GM19468 (cell line): ENCODE measurements around the gene IRF2BP1.
A peak's percentile ranks its signal among the peaks of the same experiment; 100 is the strongest.
"Not testable (repeated sequence)": the region's sequence is repeated elsewhere in the genome, so short reads cannot be mapped to it uniquely, and the experiment has no call there.

Source experiments
- ATAC-seq: cut with Tn5 transposase; IDR thresholded peaks from one replicate; pipeline ENCODE4 v1.9.1; 2021; ENCODE audit warnings: mild to moderate bottlenecking, moderate library complexity, moderate number of reproducible peaks; ENCODE audit not compliant: unreplicated experiment; ENCODE audit errors: extremely low read depth

The IRF2BP1 gene

GRCh38 chr19:45902651-45903625, 17.0 kb upstream of the IRF2BP1 start:
- peak; percentile 74 for ATAC-seq

- no peak for ATAC-seq
Measured at GRCh38 chr19:45901912-45902650, 16.1 kb upstream of the IRF2BP1 start, which contains the start of gene MYPOP. MYPOP (minus strand) TSS chr19:45902613; CDS start chr19:45901773, 840 bp downstream.

- no peak for ATAC-seq
Measured at GRCh38 chr19:45901432-45901911, 15.5 kb upstream of the IRF2BP1 start.

- no peak for ATAC-seq
Measured at GRCh38 chr19:45900738-45901431, 14.9 kb upstream of the IRF2BP1 start.

DNA sequence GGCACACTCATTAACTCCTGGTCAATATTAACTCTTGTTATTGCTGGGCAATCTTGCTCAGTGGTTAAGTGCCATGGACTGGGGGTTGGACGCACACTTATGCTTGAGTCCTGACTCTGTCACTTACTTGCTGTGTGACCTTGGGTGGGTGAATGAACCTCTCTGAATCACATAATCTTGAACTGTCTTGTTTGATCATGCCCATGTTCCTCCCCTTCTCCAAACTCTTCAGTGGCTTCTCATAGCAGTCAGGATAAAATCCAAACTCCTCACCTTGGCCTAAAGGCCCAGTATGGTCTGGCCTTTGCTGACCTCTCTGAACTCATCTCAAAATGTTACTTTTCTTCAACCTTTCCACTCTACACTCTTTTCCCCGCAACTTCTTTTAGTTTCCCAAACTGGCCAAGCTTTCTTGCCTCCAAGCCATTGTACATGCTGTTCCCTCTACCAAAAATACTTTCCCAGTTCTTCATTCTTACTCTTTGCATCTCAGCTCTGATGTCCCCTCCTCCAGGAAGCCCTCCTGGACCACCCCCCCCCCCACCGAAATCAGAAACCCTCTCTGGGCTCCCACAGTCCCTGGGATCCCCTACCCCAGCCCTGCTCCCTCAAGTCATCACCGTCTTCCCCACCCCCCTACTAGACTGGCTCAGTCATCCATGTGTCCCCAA, 14.1 kb upstream of the IRF2BP1 start:
- ATAC-seq: no peak

- ATAC-seq: no peak
Measured at GRCh38 chr19:45899253-45899652, 13.3 kb upstream of the IRF2BP1 start.

DNA sequence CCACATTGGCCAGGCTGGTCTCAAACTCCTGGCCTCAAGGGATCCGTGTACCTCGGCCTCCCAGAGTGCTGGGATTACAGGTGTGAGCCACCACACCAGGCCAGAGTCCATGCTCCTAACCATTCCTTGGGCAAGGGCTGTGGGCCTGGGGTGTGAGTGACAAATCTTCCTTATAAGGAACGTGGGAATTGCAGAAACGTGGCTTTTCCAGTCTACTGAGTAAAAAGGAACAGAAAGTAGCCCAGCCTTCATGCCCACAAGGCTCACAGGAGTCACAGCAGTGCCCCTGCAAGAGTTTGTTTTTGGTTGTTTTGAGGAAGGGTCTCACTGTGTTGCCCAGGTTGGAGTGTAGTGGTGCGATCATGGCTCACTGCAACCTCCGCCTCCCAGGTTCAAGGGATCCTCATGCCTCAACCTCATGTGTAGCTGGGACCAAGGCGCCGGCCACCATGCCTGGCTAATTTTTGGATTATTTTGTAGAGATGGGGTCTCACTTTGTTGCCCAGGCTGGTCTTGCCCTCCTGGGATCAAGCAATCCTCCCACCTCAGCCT, 11.4 kb upstream of the IRF2BP1 start:
- ATAC-seq: no peak

GRCh38 chr19:45895983-45896599, 10.2 kb upstream of the IRF2BP1 start:
- ATAC-seq: not testable (repeated sequence)

GRCh38 chr19:45895519-45895972, 9.6 kb upstream of the IRF2BP1 start:
- no peak for ATAC-seq

- ATAC-seq: no peak
Measured at GRCh38 chr19:45890877-45891276, 4.9 kb upstream of the IRF2BP1 start.

- ATAC-seq: no peak
Measured at GRCh38 chr19:45889210-45889885, 3.4 kb upstream of the IRF2BP1 start.

DNA sequence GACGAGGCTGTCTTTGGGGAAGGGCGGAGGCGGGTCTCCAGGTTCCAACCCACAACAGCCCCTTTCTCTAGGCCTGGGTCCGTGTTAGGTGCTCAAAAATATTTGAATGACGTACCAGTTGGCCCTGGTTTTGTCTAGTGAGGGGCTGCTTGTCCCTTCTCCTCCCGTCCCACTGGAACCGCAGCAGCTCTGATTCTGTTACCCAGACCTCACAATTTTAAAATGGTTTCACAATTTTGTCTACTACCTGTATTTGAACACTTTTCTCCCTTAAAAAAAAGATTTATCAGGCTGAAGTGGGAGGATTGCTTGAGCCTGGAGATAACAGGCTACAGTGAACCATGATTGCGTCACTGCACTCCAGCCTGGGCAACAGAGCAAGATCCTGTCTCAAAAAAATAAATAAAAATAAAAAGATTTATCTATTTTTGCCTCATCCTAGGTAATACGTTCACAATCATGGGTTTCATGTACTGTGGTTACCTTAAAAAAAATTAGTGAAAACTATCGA, 1.3 kb upstream of the IRF2BP1 start:
- ATAC-seq: no peak

DNA sequence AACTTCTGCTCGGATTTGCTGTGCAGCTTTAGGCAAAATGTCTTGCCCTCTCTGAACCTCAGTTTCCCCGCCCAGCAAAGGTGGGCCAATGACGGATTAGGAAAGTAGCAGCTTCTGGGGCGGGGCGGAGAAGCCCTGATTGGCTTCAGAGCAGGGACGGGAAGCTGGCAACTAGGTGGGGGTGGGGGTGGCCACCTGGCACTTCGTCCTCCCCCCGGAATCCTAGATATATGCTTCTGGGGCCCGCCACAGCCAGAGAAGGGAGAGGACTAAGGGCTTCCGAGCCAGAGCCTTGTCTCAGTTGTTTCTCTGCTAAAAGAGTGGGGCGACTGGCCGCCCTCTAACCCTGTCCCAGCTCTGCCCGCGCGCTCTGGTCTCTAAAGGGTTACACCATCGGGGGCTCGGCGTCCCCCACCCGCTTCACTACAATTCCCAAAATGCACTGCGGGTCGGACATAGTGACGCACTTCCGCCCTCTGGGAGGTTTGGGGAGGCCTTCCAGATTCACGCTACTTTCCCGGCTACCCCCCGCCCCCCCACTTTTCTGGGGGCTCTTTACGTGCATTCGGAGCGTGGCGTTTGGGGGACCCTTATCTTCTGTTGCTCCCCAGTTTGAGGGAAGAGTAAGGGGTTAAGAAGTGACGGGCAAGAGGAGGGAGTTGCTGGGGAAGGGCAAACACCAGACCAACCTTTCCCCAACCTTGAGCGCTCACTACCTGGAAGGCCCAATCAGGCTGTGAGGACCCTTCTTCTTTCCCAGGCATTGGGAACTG, 672 bp upstream of the IRF2BP1 start:
- no peak for ATAC-seq

DNA sequence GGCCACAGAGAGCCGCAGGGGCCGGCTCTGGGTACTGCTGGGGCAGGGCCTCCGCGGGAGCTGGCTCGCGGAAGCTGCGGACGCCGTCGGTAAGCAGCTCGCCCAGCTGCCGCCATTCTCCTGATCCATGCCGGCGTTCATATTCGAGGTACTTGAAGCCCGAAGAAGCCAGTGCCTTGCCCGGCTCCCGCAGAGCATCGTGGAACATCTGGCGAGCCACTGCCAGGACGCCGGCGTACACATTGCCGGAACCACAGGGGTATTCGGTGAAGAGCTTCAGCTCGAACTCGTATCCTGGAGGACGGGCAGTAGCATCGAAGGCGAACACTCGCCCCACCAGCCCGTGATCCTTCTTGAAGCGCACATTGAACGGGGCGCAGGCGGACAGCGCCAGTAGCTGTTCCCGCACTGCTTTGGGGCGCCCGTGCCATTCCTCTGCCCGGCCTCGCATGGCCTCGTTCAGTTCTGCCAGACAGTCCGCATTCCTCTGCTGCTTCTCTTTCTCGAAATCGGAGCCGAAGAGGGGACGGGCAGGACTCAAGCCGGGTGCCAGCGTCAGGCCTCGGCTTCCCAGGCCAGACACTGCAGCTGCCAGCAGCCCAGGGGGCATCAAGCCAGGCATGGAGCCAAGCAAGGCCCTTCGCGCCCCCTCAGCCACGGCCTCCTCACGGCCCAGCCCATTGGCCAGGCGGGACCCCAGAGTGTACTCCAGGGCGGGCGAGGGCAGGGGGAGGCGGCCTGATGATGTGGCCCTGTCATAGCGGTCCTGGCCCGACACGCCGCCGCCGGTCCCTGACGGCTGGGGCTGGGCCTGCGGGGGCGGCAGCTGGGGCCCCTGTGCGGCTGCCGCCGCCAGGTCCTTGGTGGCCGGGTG, 1.0 kb downstream of the IRF2BP1 start:
- no peak for ATAC-seq

DNA sequence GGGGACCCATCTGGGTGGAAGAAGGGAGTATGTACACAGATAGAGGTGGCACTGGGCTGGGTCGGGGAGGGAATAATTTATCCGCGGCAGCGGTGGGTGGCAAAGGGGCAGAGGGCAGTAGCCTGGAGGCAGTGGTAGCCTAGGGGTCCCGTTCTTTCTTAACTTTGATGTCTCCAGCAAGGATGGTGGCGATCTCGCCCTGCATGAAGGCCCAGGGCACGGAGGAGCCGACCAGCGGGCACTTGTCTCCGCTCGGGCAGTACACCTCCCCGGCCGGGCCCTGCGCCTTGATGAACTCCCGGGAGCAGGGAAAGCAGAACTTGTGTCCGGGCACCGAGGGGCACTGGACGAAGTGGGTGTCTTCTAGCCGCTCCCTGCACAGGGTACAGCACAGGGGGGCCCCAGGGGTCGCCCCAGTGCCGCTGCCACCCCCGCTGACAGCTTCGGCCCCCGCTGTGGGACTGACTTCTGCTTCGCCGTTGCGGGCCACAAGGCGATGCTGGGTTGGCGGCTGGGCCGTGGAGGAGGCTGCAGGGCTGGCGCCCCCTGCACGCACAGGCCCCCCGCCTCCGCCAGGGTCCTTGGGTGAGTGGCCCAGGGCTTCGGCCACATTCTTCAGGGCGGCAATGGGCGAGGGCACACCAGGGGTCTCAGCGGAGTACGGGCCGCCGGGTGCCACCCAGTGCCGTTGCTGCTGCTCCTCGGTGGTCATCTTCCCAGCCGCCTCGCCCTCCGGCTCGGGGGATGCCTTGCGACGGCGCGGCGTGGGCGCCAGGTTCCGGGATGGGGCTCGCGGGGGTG, 1.9 kb downstream of the IRF2BP1 start:
- no peak for ATAC-seq

GRCh38 chr19:45883586-45883880, 2.4 kb downstream of the IRF2BP1 start:
- ATAC-seq: no peak
